Neural progenitor cell (in vitro differentiated cells): ENCODE measurements around the gene TOMM22. TPM values are rescaled to one million over a fixed set of nuclear protein-coding genes. Genes with fewer than 3 reads are reported as not detected.

Experiments used
- DNase-seq: peaks from one replicate; pipeline ENCODE4 v3.0.0-alpha.2; 2016; ENCODE audit warnings: low spot score
- H2AFZ ChIP-seq: fragments of 200-600 bp; sonication (generic); replicated peaks from 2 replicates; pipeline ENCODE4 v1.6.1; 2016; ENCODE audit warnings: antibody characterized with exemption
- H3F3A ChIP-seq: fragments of 200-600 bp; sonication (generic); 2 replicates; pipeline ENCODE4 v1.6.1; 2016; ENCODE audit warnings: antibody characterized with exemption, low read depth
- H3K27ac ChIP-seq: fragments of 200-600 bp; sonication (generic); 2 replicates; pipeline ENCODE4 v1.5.1; 2016; ENCODE audit warnings: mild to moderate bottlenecking
- H3K27me3 ChIP-seq: fragments of 200-600 bp; sonication (generic); 2 replicates; pipeline ENCODE4 v1.6.1; 2016; ENCODE audit warnings: mild to moderate bottlenecking, moderate library complexity
- H3K36me3 ChIP-seq: fragments of 200-600 bp; sonication (generic); 2 replicates; pipeline ENCODE4 v1.5.1; 2016
- H3K4me1 ChIP-seq: fragments of 200-600 bp; sonication (generic); 2 replicates; pipeline ENCODE4 v1.6.1; 2016; ENCODE audit warnings: mixed run types
- H3K4me2 ChIP-seq: fragments of 200-600 bp; sonication (generic); 2 replicates; pipeline ENCODE4 v1.6.1; 2016
- H3K4me3 ChIP-seq: fragments of 200-600 bp; sonication (generic); 2 replicates; pipeline ENCODE4 v1.5.1; 2016
- H3K79me2 ChIP-seq: fragments of 200-600 bp; sonication (generic); 2 replicates; pipeline ENCODE4 v1.6.1; 2016; ENCODE audit warnings: low read depth
- H3K9ac ChIP-seq: fragments of 200-600 bp; sonication (generic); 2 replicates; pipeline ENCODE4 v1.6.1; 2016
- H3K9me3 ChIP-seq: fragments of 200-600 bp; sonication (generic); 2 replicates; pipeline ENCODE4 v1.5.1; 2016; ENCODE audit warnings: low read depth
- H4K20me1 ChIP-seq: fragments of 200-600 bp; sonication (generic); 2 replicates; pipeline ENCODE4 v1.6.1; 2016; ENCODE audit warnings: low read depth
- H3K27ac Mint-ChIP-seq: 3 replicates; pipeline ENCODE4 v1.8.0; 2021; ENCODE audit warnings: mixed read lengths
- H3K27me3 Mint-ChIP-seq: 2 replicates; pipeline ENCODE4 v1.8.0; 2022; ENCODE audit warnings: low read depth, mild to moderate bottlenecking, inconsistent platforms, moderate library complexity, mixed read lengths; ENCODE audit not compliant: insufficient read depth
- H3K36me3 Mint-ChIP-seq: 3 replicates; pipeline ENCODE4 v1.8.0; 2021; ENCODE audit warnings: mixed read lengths
- H3K4me1 Mint-ChIP-seq: 3 replicates; pipeline ENCODE4 v1.8.0; 2021; ENCODE audit warnings: mixed read lengths
- H3K4me3 Mint-ChIP-seq: 3 replicates; pipeline ENCODE4 v1.8.0; 2021; ENCODE audit warnings: mild to moderate bottlenecking, moderate library complexity, mixed read lengths
- H3K9me3 Mint-ChIP-seq: 3 replicates; pipeline ENCODE4 v1.8.0; 2020; ENCODE audit warnings: mixed read lengths
- EZH2 ChIP-seq: fragments of 200-600 bp; sonication (generic); IDR thresholded peaks from 2 replicates; pipeline ENCODE4 v1.6.1; 2017; ENCODE audit warnings: antibody characterized with exemption, mild to moderate bottlenecking, moderate library complexity
- EZH2phosphoT487 ChIP-seq: fragments of 200-600 bp; sonication (generic); IDR thresholded peaks from 2 replicates; pipeline ENCODE4 v1.6.1; 2017; ENCODE audit warnings: antibody characterized with exemption
- total RNA-seq: library from RNA; depleted of rRNA; stranded (reverse); fragments of >200 nt; gene quantifications from 2 replicates; pipeline ENCODE4 v1.2.3, GENCODE V29; 2015; ENCODE audit warnings: low replicate concordance
- TF ChIP-seq, protein P1 (sequence below): fragments of 200-600 bp; sonication (generic); IDR thresholded peaks from 2 replicates; pipeline ENCODE4 v1.5.1; 2017; ENCODE audit warnings: antibody characterized with exemption, mild to moderate bottlenecking

The TOMM22 gene
- total RNA-seq, 1 donor from 2014 or later = 134 TPM

DNA sequence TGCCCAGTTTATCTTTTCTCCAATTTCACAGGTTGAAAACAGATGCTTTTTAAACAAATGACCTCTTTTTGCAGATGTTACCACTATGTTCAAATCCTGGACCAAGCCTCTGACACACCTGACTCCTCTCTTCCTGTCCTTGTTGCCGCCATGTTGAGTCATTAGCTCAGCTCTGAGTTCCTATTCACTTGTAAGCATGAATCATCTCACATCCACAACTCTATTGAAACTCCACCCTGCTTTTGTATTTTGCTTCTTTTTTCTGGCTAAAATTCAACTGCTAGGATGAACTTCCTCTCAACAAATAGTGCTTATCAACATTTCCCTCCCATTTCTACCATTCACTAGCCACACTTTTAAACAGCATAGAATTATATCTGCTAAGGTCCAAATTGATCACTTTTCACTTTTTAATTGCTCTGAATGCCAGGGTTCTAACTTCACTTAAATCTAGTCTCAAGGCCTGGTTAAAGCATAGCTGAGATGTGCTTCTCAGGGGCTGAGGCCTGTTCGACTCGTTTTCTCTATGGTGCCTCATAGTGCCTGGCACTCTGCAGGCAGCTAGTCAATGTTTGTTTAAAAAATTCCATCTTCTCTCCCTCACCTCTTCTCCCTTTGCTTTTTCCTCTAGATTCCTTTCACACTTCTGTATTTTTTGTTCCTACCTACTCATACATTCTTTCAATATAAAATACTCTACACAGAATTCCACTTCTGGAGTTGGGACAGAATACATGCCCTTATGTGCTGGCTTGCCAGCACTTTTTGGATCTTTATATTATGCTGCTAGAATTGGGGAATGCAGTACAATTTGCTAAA is 15.1 kb downstream of the TOMM22 start:
- peaks cover 44% of the 10 kb centered on the region for H3K4me1 Mint-ChIP-seq
- Histone ChIP-seq H3K79me2 (peaks cover 65% of the 10 kb centered on the region), H3K9ac (no peak overlapping the region), H3K4me1 (peaks cover 25% of the 10 kb centered on the region), H3K27ac (no peak overlapping the region), H3K36me3 (no peaks in the 10 kb centered on the region), H3K9me3 (no peaks in the 10 kb centered on the region), H2AFZ (no peak overlapping the region), H4K20me1 (peaks cover 51% of the 10 kb centered on the region), H3K27me3 (peaks cover 6% of the 10 kb centered on the region), H3K4me2 (peak overlapping the region; percentile 96), H3K4me3 (peak overlapping the region; percentile 98), H3F3A (peaks cover 9% of the 10 kb centered on the region)
- peaks cover 12% of the 10 kb centered on the region for H3K36me3 Mint-ChIP-seq
- H3K9me3 Mint-ChIP-seq = no peaks in the 10 kb centered on the region
- TF ChIP-seq EZH2 (no peak), EZH2phosphoT487 (no peak)
- TF ChIP-seq, protein P1, sequence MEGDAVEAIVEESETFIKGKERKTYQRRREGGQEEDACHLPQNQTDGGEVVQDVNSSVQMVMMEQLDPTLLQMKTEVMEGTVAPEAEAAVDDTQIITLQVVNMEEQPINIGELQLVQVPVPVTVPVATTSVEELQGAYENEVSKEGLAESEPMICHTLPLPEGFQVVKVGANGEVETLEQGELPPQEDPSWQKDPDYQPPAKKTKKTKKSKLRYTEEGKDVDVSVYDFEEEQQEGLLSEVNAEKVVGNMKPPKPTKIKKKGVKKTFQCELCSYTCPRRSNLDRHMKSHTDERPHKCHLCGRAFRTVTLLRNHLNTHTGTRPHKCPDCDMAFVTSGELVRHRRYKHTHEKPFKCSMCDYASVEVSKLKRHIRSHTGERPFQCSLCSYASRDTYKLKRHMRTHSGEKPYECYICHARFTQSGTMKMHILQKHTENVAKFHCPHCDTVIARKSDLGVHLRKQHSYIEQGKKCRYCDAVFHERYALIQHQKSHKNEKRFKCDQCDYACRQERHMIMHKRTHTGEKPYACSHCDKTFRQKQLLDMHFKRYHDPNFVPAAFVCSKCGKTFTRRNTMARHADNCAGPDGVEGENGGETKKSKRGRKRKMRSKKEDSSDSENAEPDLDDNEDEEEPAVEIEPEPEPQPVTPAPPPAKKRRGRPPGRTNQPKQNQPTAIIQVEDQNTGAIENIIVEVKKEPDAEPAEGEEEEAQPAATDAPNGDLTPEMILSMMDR = no peak
- H3K27me3 Mint-ChIP-seq = peaks cover 5% of the 10 kb centered on the region
- no peak for DNase-seq
- H3K4me3 Mint-ChIP-seq = peak overlapping the region; percentile 27
- H3K27ac Mint-ChIP-seq = no peak overlapping the region

DNA sequence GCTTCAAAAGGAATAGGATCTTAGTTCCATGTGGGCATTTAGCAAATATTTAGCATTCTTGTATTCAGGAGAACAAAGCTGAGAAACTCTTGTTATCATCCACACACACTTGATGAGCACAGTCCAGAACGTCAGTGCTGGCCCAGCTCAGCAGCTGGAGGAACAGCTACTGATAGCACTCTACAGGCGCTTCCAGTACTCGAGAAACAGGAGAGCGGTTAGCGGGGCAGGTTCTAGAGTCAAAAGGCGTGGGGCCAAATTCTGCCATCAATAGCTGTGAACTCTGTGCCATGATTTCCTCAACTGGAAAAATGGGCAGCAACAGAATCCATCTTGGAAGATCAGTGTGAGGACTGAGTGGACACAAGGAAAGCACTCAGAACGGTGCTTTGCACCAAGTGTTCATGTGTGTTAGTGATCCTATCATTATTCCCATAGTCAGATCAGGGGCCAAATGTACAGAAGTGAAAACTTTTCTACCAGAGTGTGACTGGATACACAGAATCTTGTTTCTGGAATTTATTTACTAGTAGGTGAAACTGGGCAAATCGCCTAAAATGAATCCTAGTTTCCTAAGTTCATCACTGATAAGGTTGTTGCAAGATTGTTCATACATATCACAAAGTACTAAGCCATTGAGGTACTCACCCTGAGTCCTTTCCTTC is 15.8 kb downstream of the TOMM22 start:
- TF ChIP-seq EZH2phosphoT487 = no peak
- Histone ChIP-seq H3K79me2 (peaks cover 65% of the 10 kb centered on the region), H3K27me3 (peaks cover 9% of the 10 kb centered on the region), H3K4me1 (peaks cover 25% of the 10 kb centered on the region), H3K4me2 (peak overlapping the region; percentile 96), H3K9ac (no peak overlapping the region), H3F3A (peaks cover 10% of the 10 kb centered on the region), H3K4me3 (peak overlapping the region; percentile 98), H3K36me3 (no peaks in the 10 kb centered on the region), H3K9me3 (no peaks in the 10 kb centered on the region), H3K27ac (no peak overlapping the region), H4K20me1 (peaks cover 46% of the 10 kb centered on the region), H2AFZ (no peak overlapping the region)
- Mint-ChIP-seq H3K4me3 (peak overlapping the region; percentile 55), H3K36me3 (peaks cover 10% of the 10 kb centered on the region), H3K27ac (no peak overlapping the region), H3K4me1 (peaks cover 45% of the 10 kb centered on the region), H3K9me3 (no peaks in the 10 kb centered on the region), H3K27me3 (peaks cover 6% of the 10 kb centered on the region)
- peak; percentile 9 for DNase-seq

DNA sequence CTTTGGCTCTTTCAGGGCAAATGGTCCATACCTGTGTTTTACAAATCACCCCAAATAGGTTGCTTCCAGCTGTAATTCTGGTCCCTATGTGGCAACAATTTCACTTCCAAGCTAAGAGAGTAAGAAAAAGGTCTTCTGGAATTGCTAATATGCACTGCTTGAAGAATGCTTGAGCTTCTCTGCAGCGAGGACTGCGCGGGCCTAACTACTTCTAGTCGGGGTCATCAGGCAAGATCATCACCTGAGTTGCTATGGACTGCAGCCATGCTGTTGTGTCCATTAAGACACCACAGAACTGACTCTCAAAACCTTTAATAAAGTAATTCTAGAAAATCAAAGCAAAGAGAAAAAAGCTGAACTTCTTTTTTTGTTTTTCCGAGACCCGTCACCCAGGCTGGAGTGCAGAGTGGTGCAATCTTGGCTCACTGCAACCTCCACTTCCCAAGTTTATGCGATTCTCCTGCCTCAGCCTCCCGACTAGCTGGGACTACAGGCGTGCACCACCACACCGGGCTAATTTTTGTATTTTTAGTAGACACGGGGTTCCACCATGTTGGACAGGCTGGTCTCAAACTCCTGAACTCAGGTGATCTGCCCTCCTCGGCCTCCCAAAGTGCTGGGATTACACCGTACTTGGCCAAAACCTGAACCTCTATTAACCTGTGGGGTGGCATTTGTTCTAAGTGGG is 16.8 kb downstream of the TOMM22 start:
- peaks cover 6% of the 10 kb centered on the region for H3K27me3 Mint-ChIP-seq
- Histone ChIP-seq H3K4me1 (peaks cover 25% of the 10 kb centered on the region), H3K27me3 (peaks cover 9% of the 10 kb centered on the region), H4K20me1 (peaks cover 41% of the 10 kb centered on the region), H3K4me3 (peak overlapping the region; percentile 98), H3K4me2 (peak overlapping the region; percentile 96), H3F3A (peaks cover 13% of the 10 kb centered on the region), H3K27ac (no peak overlapping the region), H3K9me3 (no peaks in the 10 kb centered on the region), H3K36me3 (no peaks in the 10 kb centered on the region), H3K79me2 (peaks cover 57% of the 10 kb centered on the region), H2AFZ (no peak overlapping the region), H3K9ac (no peak overlapping the region)
- peak overlapping the region; percentile 98 for H3K4me3 Mint-ChIP-seq
- no peaks in the 10 kb centered on the region for H3K9me3 Mint-ChIP-seq
- TF ChIP-seq EZH2phosphoT487 (no peak), EZH2 (no peak)
- TF ChIP-seq, protein P1 = no peak
- H3K4me1 Mint-ChIP-seq = peaks cover 45% of the 10 kb centered on the region
- H3K27ac Mint-ChIP-seq = no peak overlapping the region
- DNase-seq = no peak
- peaks cover 8% of the 10 kb centered on the region for H3K36me3 Mint-ChIP-seq
